Measurements from ENCODE around the gene OR8D1.

GRCh38 chr11:124313849-124314248 lies at the start of gene OR8D1:
- TF ChIP-seq, protein P1, sequence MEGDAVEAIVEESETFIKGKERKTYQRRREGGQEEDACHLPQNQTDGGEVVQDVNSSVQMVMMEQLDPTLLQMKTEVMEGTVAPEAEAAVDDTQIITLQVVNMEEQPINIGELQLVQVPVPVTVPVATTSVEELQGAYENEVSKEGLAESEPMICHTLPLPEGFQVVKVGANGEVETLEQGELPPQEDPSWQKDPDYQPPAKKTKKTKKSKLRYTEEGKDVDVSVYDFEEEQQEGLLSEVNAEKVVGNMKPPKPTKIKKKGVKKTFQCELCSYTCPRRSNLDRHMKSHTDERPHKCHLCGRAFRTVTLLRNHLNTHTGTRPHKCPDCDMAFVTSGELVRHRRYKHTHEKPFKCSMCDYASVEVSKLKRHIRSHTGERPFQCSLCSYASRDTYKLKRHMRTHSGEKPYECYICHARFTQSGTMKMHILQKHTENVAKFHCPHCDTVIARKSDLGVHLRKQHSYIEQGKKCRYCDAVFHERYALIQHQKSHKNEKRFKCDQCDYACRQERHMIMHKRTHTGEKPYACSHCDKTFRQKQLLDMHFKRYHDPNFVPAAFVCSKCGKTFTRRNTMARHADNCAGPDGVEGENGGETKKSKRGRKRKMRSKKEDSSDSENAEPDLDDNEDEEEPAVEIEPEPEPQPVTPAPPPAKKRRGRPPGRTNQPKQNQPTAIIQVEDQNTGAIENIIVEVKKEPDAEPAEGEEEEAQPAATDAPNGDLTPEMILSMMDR (IDR thresholded peaks at IDR 0.05) = no peak
- TF ChIP-seq POLR2A (IDR thresholded peaks at IDR 0.05; ENCODE audit: low read length) = no peak
- no peak for TF ChIP-seq TP53 (CRISPR knock-in tag; IDR thresholded peaks at IDR 0.05)
- TF ChIP-seq REST (IDR thresholded peaks at IDR 0.05) = no peak
- TF ChIP-seq CBX8 (IDR thresholded peaks at IDR 0.05) = no peak
- no peak for TF ChIP-seq RAD21 (conservative IDR thresholded peaks at IDR 0.05 in 1 of 2, IDR thresholded peaks at IDR 0.05 in 1 of 2)
- TF ChIP-seq RNF2 (IDR thresholded peaks at IDR 0.05; ENCODE audit: borderline replicate concordance, low read depth) = no peak
- no peak for TF ChIP-seq RFX5 (IDR thresholded peaks at IDR 0.05)
